ENCODE results near the gene PLXNA4.

PLXNA4 gene

DNA sequence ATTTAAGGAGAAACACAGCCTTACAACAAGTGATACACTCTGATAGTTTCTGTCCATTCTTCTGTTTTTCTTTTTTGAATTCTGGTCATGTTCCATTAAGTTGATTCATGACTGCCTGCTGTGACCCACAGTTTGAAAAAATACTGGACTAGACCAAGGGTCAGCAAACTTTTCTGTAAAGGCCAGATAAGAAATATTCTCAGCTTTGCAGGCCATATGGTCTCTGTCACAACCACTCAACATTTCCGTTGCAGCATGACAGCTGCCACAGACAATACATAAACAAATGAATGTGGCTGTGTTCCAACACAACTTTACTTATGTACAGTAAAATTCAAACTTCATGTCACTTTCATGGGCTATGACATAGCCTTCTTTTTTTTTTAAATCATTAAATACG lies 156.7 kb downstream of the PLXNA4 start:
- CTCF ChIA-PET, result no interaction called here

DNA sequence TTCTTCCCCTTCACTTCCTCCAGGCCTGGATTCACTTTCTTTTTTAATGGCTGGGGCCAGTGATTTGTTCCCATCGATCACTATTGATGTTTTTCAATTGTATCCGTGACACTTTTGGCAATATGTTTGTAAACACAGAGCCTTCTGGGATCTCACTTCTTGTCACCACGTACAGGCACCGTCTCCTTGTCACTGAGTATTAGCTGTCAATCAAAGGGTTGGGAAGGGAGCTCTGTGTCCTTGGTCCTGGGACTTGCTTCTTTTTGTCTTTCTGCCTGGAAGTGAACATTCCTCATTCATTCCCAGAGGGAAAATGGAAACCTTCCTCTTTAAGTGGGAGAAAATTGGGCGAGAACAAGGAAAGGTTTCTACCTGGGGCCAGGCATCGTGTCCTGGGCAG lies 157.4 kb downstream of the PLXNA4 start:
- ChIA-PET CTCF (interaction anchor here (1.0 kb wide), 1 partner anchor 729 kb away, joined by 3 read pairs; no protein-coding TSS in a partner anchor), POLR2A (no interaction called here)
- H3K36me3 ChIP-seq (ENCODE audit: control insufficient read depth in 2 of 2, insufficient read depth in 1 of 2, low read length in 2 of 2), result no peaks in the 10 kb centered on the region
- TF ChIP-seq GLI4 (tag by site-specific recombination; IDR thresholded peaks at IDR 0.05) (no peak), ZNF214 (tag by site-specific recombination; IDR thresholded peaks at IDR 0.05; ENCODE audit: borderline replicate concordance) (no peak), ZNF24 (tag by site-specific recombination; IDR thresholded peaks at IDR 0.05) (no peak), ZBTB21 (tag by site-specific recombination; IDR thresholded peaks at IDR 0.05) (no peak), ZNF660 (tag by site-specific recombination; IDR thresholded peaks at IDR 0.05) (no peak), OSR2 (tag by site-specific recombination; IDR thresholded peaks at IDR 0.05) (no peak), ZNF280C (tag by site-specific recombination; IDR thresholded peaks at IDR 0.05) (no peak), ZFP69B (tag by site-specific recombination; IDR thresholded peaks at IDR 0.05) (no peak), ZSCAN23 (tag by site-specific recombination; IDR thresholded peaks at IDR 0.05) (no peak), KLF7 (tag by site-specific recombination; IDR thresholded peaks at IDR 0.05; ENCODE audit: borderline replicate concordance) (no peak), BCL11B (tag by site-specific recombination; IDR thresholded peaks at IDR 0.05; ENCODE audit: low read depth) (no peak), ZNF433 (tag by site-specific recombination; IDR thresholded peaks at IDR 0.05; ENCODE audit: low read depth) (no peak)
- TF ChIP-seq, protein P1, sequence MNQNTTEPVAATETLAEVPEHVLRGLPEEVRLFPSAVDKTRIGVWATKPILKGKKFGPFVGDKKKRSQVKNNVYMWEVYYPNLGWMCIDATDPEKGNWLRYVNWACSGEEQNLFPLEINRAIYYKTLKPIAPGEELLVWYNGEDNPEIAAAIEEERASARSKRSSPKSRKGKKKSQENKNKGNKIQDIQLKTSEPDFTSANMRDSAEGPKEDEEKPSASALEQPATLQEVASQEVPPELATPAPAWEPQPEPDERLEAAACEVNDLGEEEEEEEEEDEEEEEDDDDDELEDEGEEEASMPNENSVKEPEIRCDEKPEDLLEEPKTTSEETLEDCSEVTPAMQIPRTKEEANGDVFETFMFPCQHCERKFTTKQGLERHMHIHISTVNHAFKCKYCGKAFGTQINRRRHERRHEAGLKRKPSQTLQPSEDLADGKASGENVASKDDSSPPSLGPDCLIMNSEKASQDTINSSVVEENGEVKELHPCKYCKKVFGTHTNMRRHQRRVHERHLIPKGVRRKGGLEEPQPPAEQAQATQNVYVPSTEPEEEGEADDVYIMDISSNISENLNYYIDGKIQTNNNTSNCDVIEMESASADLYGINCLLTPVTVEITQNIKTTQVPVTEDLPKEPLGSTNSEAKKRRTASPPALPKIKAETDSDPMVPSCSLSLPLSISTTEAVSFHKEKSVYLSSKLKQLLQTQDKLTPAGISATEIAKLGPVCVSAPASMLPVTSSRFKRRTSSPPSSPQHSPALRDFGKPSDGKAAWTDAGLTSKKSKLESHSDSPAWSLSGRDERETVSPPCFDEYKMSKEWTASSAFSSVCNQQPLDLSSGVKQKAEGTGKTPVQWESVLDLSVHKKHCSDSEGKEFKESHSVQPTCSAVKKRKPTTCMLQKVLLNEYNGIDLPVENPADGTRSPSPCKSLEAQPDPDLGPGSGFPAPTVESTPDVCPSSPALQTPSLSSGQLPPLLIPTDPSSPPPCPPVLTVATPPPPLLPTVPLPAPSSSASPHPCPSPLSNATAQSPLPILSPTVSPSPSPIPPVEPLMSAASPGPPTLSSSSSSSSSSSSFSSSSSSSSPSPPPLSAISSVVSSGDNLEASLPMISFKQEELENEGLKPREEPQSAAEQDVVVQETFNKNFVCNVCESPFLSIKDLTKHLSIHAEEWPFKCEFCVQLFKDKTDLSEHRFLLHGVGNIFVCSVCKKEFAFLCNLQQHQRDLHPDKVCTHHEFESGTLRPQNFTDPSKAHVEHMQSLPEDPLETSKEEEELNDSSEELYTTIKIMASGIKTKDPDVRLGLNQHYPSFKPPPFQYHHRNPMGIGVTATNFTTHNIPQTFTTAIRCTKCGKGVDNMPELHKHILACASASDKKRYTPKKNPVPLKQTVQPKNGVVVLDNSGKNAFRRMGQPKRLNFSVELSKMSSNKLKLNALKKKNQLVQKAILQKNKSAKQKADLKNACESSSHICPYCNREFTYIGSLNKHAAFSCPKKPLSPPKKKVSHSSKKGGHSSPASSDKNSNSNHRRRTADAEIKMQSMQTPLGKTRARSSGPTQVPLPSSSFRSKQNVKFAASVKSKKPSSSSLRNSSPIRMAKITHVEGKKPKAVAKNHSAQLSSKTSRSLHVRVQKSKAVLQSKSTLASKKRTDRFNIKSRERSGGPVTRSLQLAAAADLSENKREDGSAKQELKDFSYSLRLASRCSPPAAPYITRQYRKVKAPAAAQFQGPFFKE (tag by site-specific recombination; IDR thresholded peaks at IDR 0.05; ENCODE audit: borderline replicate concordance), result no peak
- TF ChIP-seq, protein P2, sequence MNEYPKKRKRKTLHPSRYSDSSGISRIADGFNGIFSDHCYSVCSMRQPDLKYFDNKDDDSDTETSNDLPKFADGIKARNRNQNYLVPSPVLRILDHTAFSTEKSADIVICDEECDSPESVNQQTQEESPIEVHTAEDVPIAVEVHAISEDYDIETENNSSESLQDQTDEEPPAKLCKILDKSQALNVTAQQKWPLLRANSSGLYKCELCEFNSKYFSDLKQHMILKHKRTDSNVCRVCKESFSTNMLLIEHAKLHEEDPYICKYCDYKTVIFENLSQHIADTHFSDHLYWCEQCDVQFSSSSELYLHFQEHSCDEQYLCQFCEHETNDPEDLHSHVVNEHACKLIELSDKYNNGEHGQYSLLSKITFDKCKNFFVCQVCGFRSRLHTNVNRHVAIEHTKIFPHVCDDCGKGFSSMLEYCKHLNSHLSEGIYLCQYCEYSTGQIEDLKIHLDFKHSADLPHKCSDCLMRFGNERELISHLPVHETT (tag by site-specific recombination; IDR thresholded peaks at IDR 0.05), result no peak
- H3K4me1 ChIP-seq (ENCODE audit: control insufficient read depth, insufficient read depth, low read length), result no peaks in the 10 kb centered on the region
- H3K27ac ChIP-seq (ENCODE audit: extremely low read depth, low read depth, low read length), result no peak overlapping the region
- H3K9me3 ChIP-seq (ENCODE audit: control insufficient read depth, insufficient read depth, low read depth, low read length), result no peaks in the 10 kb centered on the region
- H3K4me3 ChIP-seq (ENCODE audit: low read depth, low read length), result no peak overlapping the region

More for the DNA sequence above, 156.7 kb downstream of the PLXNA4 start:
- Histone ChIP-seq H3K4me3 (ENCODE audit: low read depth, low read length) (no peak overlapping the region), H3K4me1 (ENCODE audit: control insufficient read depth, insufficient read depth, low read length) (no peaks in the 10 kb centered on the region), H3K36me3 (ENCODE audit: control insufficient read depth in 2 of 2, insufficient read depth in 1 of 2, low read length in 2 of 2) (no peaks in the 10 kb centered on the region), H3K27ac (ENCODE audit: extremely low read depth, low read depth, low read length) (no peak overlapping the region), H3K9me3 (ENCODE audit: control insufficient read depth, insufficient read depth, low read depth, low read length) (no peaks in the 10 kb centered on the region)
- POLR2A ChIA-PET, result no interaction called here
- TF ChIP-seq, protein P3, sequence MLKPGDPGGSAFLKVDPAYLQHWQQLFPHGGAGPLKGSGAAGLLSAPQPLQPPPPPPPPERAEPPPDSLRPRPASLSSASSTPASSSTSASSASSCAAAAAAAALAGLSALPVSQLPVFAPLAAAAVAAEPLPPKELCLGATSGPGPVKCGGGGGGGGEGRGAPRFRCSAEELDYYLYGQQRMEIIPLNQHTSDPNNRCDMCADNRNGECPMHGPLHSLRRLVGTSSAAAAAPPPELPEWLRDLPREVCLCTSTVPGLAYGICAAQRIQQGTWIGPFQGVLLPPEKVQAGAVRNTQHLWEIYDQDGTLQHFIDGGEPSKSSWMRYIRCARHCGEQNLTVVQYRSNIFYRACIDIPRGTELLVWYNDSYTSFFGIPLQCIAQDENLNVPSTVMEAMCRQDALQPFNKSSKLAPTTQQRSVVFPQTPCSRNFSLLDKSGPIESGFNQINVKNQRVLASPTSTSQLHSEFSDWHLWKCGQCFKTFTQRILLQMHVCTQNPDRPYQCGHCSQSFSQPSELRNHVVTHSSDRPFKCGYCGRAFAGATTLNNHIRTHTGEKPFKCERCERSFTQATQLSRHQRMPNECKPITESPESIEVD (tag by site-specific recombination; IDR thresholded peaks at IDR 0.05), result peak; percentile 30; the same call in 1 of the 2 replicates
- no peak for TF ChIP-seq MEIS1 (CRISPR knock-in tag; IDR thresholded peaks at IDR 0.05; ENCODE audit: borderline replicate concordance)
- no peak for TF ChIP-seq ZNF157 (tag by site-specific recombination; IDR thresholded peaks at IDR 0.05)
- no peak for TF ChIP-seq ZNF324 (tag by site-specific recombination; IDR thresholded peaks at IDR 0.05)
- no peak for TF ChIP-seq ZBTB10 (tag by site-specific recombination; IDR thresholded peaks at IDR 0.05)

Measured in HEK293 (cell line).